Endothelial cell of umbilical vein (primary cell): Measurements from ENCODE around the gene OLFML2B. TPM values are rescaled to one million over a fixed set of nuclear protein-coding genes. Genes with fewer than 3 reads are reported as not detected.

ENCODE experiments used
- BruUV-seq: library from RNA; stranded (reverse); fragments of 400-500 nt; replicated peaks from 2 replicates; lab custom pipeline; 2021; lab: Mats Ljungman, UMichigan
- CTCF ChIA-PET: fragments of 300-600, 350-600 bp; sonication (Branson Sonifier 250); formaldehyde crosslinking; loops from one replicate; lab custom pipeline; 2021; ENCODE audit warnings: antibody characterized with exemption, inconsistent platforms; lab: Charles Lee
- POLR2A ChIA-PET: fragments of 300-600, 350-600 bp; sonication (Branson Sonifier 250); formaldehyde crosslinking; loops from one replicate; lab custom pipeline; 2021; ENCODE audit warnings: antibody characterized with exemption, inconsistent platforms; lab: Charles Lee
- DNase-seq: peaks from one replicate; pipeline ENCODE4 v3.0.0-alpha.2; 2011; ENCODE audit warnings: low read depth, low spot score
- FAIRE-seq: peaks from 2 replicates; lab custom pipeline; 2011; peaks lifted over from hg19 to GRCh38; lab: Jason Lieb, UNC
- H2AFZ ChIP-seq: 2 replicates; pipeline ENCODE4 v1.6.0; 2012; ENCODE audit warnings: low read depth, low read length, control low read depth, inconsistent platforms
- H3K27ac ChIP-seq: 2 replicates; pipeline ENCODE4 v1.5.1; 2011; ENCODE audit warnings: low read depth, mild to moderate bottlenecking, control low read depth, low read length, moderate library complexity; ENCODE audit not compliant: insufficient read depth
- H3K27me3 ChIP-seq, 2 experiments: 2 replicates each; pipeline versions ENCODE4 v1.6.0 to v1.6.1; 2011; ENCODE audit warnings: low read length in 2 of 2, mixed read lengths in 1 of 2; ENCODE audit not compliant: control insufficient read depth in 2 of 2, insufficient read depth in 2 of 2
- H3K36me3 ChIP-seq, 2 experiments: 2 replicates in 1 of 2; 3 replicates in 1 of 2; pipeline ENCODE4 v1.5.1; 2011; ENCODE audit warnings: low read length in 2 of 2, mild to moderate bottlenecking in 1 of 2, moderate library complexity in 1 of 2; ENCODE audit not compliant: control insufficient read depth in 2 of 2, insufficient read depth in 2 of 2; ENCODE audit errors: extremely low read depth in 1 of 2
- H3K4me1 ChIP-seq: 3 replicates; pipeline ENCODE4 v1.5.1; 2011; ENCODE audit warnings: mild to moderate bottlenecking, low read length; ENCODE audit not compliant: control insufficient read depth, insufficient read depth; ENCODE audit errors: extremely low read depth
- H3K4me2 ChIP-seq: 2 replicates; pipeline ENCODE4 v1.6.1; 2011; ENCODE audit warnings: low read length, control low read depth, mixed read lengths; ENCODE audit not compliant: insufficient read depth
- H3K4me3 ChIP-seq, 3 experiments: fragments of 200-600 bp in 1 of 3; sonication (generic), shearing (Covaris generic) in 1 of 3; replicated peaks in 1 of 3; 2 replicates each; pipeline ENCODE4 v1.5.1; 2011 to 2016; ENCODE audit warnings: control low read depth in 3 of 3, low read length in 3 of 3, mild to moderate bottlenecking in 2 of 3, inconsistent platforms in 1 of 3, low read depth in 1 of 3, moderate library complexity in 1 of 3; ENCODE audit not compliant: insufficient read depth in 1 of 3
- H3K79me2 ChIP-seq: 2 replicates; pipeline ENCODE4 v1.6.0; 2012; ENCODE audit warnings: low read length, inconsistent platforms; ENCODE audit not compliant: control insufficient read depth, insufficient read depth
- H3K9ac ChIP-seq: replicated peaks from 2 replicates; pipeline ENCODE3; 2011; ENCODE audit warnings: low read length, control low read depth; ENCODE audit not compliant: insufficient read depth; ENCODE audit errors: extremely low read depth
- H3K9me1 ChIP-seq: replicated peaks from 3 replicates; pipeline ENCODE4 v1.6.0; 2011; ENCODE audit warnings: mild to moderate bottlenecking, low read length; ENCODE audit not compliant: control insufficient read depth, insufficient read depth; ENCODE audit errors: extremely low read depth
- H3K9me3 ChIP-seq: replicated peaks from 2 replicates; pipeline ENCODE4 v1.5.1; 2012; ENCODE audit warnings: low read length, inconsistent platforms; ENCODE audit not compliant: control insufficient read depth, insufficient read depth
- H4K20me1 ChIP-seq: replicated peaks from 2 replicates; pipeline ENCODE3; 2011; ENCODE audit warnings: mild to moderate bottlenecking, low read length; ENCODE audit not compliant: control insufficient read depth, insufficient read depth; ENCODE audit errors: extremely low read depth
- CTCF ChIP-seq, 2 donors: IDR thresholded peaks; 1 replicate in 1 of 2; 2 replicates in 1 of 2; pipeline ENCODE4 v1.5.1; 2011; ENCODE audit warnings: low read length in 2 of 2, mild to moderate bottlenecking in 2 of 2, moderate library complexity in 2 of 2, control low read depth in 1 of 2, inconsistent platforms in 1 of 2, low read depth in 1 of 2; ENCODE audit not compliant: insufficient read depth in 1 of 2; ENCODE audit errors: extremely low read depth in 1 of 2
- EZH2 ChIP-seq: IDR thresholded peaks from 2 replicates; pipeline ENCODE4 v1.6.1; 2012; ENCODE audit warnings: borderline replicate concordance, low read depth, mild to moderate bottlenecking, moderate library complexity, low read length, inconsistent platforms; ENCODE audit not compliant: severe bottlenecking
- FOS ChIP-seq: IDR thresholded peaks from 2 replicates; pipeline ENCODE4 v1.6.1; 2011; ENCODE audit warnings: mild to moderate bottlenecking, low read length, moderate library complexity, borderline replicate concordance; ENCODE audit not compliant: insufficient read depth
- GATA2 ChIP-seq: IDR thresholded peaks from 2 replicates; pipeline ENCODE4 v1.7.0; 2011; ENCODE audit warnings: low read depth, mild to moderate bottlenecking, moderate library complexity, mixed read lengths, low read length; ENCODE audit not compliant: insufficient read length, insufficient read depth
- JUN ChIP-seq: IDR thresholded peaks from 2 replicates; pipeline ENCODE4 v1.6.1; 2011; ENCODE audit warnings: borderline replicate concordance, low read depth; ENCODE audit not compliant: insufficient read length, insufficient read depth
- MAX ChIP-seq: IDR thresholded peaks from 2 replicates; pipeline ENCODE4 v1.6.1; 2011; ENCODE audit not compliant: insufficient read depth, insufficient read length
- MYC ChIP-seq: IDR thresholded peaks from one replicate; pipeline ENCODE4 v1.6.1; 2011; ENCODE audit warnings: mild to moderate bottlenecking, low read depth, low read length
- POLR2A ChIP-seq: IDR thresholded peaks from 2 replicates; pipeline ENCODE4 v1.6.1; 2012; ENCODE audit warnings: low read depth, mild to moderate bottlenecking, control low read depth, low read length
- POLR2AphosphoS5 ChIP-seq: IDR thresholded peaks from 2 replicates; pipeline ENCODE4 v1.6.1; 2012; ENCODE audit warnings: low read depth, mild to moderate bottlenecking, control low read depth, low read length, moderate library complexity; ENCODE audit not compliant: insufficient read depth
- dilution Hi-C: fragments of 300-500 bp; cut with MboI; formaldehyde crosslinking; loops from one replicate; pipeline ENCODE4 v1.15.0; 2019; ENCODE audit warnings: low sequenced_read_pairs; ENCODE audit not compliant: extremely low pct_ligation_motif_present
- intact Hi-C: fragments of 100-400 bp; cut with micrococcal nuclease; formaldehyde crosslinking; loops from one replicate; pipeline ENCODE4 v1.10.0; 2022
- polyA plus RNA-seq, 4 experiments: library from polyadenylated mRNA; depleted of rRNA in 3 of 4; stranded (reverse) in 3 of 4; unstranded in 1 of 4; fragments of >200 nt; gene quantifications; 2 replicates each; pipeline versions ENCODE4 v1.2.1 to v1.2.3, GENCODE V29; 2011 to 2012; ENCODE audit warnings: missing spikeins in 1 of 4
- total RNA-seq: library from RNA; stranded (reverse); gene quantifications from 2 replicates; pipeline ENCODE4 v1.2.3, GENCODE V29; 2021

The OLFML2B gene
- total and polyA plus RNA-seq, 2 donors (not counting 3 experiments of a cell fraction or from before 2014, with no cell fraction given) = 0.58 to 0.62 TPM

- intact Hi-C loops (no loop called here), dilution Hi-C loops (no loop called here)
- no peaks in the 10 kb centered on the region for H3K4me1 ChIP-seq
- no peak for FAIRE-seq
- H3K36me3 ChIP-seq = no peaks in the 10 kb centered on the region
- no peak overlapping the region for H2AFZ ChIP-seq
- DNase-seq = no peak
- H3K4me3 ChIP-seq = no peak overlapping the region
- ChIA-PET POLR2A (no interaction called here), CTCF (no interaction called here)
- H3K9me1 ChIP-seq = no peaks in the 10 kb centered on the region
- TF ChIP-seq FOS (no peak), POLR2AphosphoS5 (no peak), JUN (no peak), MAX (no peak), CTCF (IDR thresholded peaks at IDR 0.05; ENCODE audit: extremely low read depth in 1 of 2, insufficient read depth in 1 of 2, low read depth in 1 of 2, low read length in 2 of 2) (no peak), MYC (no peak), EZH2 (no peak), POLR2A (no peak), GATA2 (no peak)
- no TSS peak for BruUV-seq
- H3K4me2 ChIP-seq = no peak overlapping the region
- H4K20me1 ChIP-seq = no peaks in the 10 kb centered on the region
- H3K27me3 ChIP-seq = peaks cover 0 to under 1% of the 10 kb centered on the region in 2 experiments
- H3K27ac ChIP-seq = no peak overlapping the region
- no peaks in the 10 kb centered on the region for H3K9me3 ChIP-seq
- H3K9ac ChIP-seq = no peak overlapping the region
- H3K79me2 ChIP-seq = no peaks in the 10 kb centered on the region
Measured at GRCh38 chr1:161970036-161970435, 53.6 kb downstream of the OLFML2B start.
